OCI-LY3 (cell line): ENCODE data around the gene MXD1.
"Not testable (repeated sequence)": the region's sequence is repeated elsewhere in the genome, so short reads cannot be mapped to it uniquely, and the experiment has no call there.

Experiments
- H2AFZ ChIP-seq: fragments of 200-600, 300-600 bp; shearing (Covaris generic); 2 replicates; pipeline ENCODE4 v1.6.0; 2014; ENCODE audit warnings: antibody characterized with exemption, low read depth, low read length
- H3K27ac ChIP-seq: fragments of 200-600, 300-600 bp; sonication (generic); 2 replicates; pipeline ENCODE4 v1.5.1; 2014; ENCODE audit warnings: mild to moderate bottlenecking, low read length, moderate library complexity, mixed read lengths
- H3K27me3 ChIP-seq: fragments of 200-600, 300-600 bp; sonication (generic); 2 replicates; pipeline ENCODE4 v1.6.1; 2014; ENCODE audit warnings: low read depth, low read length, mixed read lengths
- H3K36me3 ChIP-seq: fragments of 200-600, 300-600 bp; sonication (generic); replicated peaks from 2 replicates; pipeline ENCODE3; 2014; ENCODE audit warnings: low read depth, low read length, mixed read lengths
- H3K4me1 ChIP-seq: fragments of 300-600, 200-600 bp; sonication (generic); 2 replicates; pipeline ENCODE4 v1.6.1; 2014; ENCODE audit warnings: low read length, mixed read lengths
- H3K4me2 ChIP-seq: fragments of 200-600, 300-600 bp; sonication (generic); 2 replicates; pipeline ENCODE4 v1.6.1; 2014; ENCODE audit warnings: low read length, mixed read lengths
- H3K4me3 ChIP-seq: fragments of 300-600, 200-600 bp; sonication (generic); 2 replicates; pipeline ENCODE4 v1.5.1; 2014; ENCODE audit warnings: antibody characterized with exemption, mild to moderate bottlenecking, low read length, moderate library complexity
- H3K79me2 ChIP-seq: fragments of 300-600, 200-600 bp; shearing (Covaris generic); 2 replicates; pipeline ENCODE4 v1.6.1; 2014; ENCODE audit warnings: mild to moderate bottlenecking, low read length, mixed read lengths
- H3K9ac ChIP-seq: fragments of 300-600, 200-600 bp; shearing (Covaris generic); 2 replicates; pipeline ENCODE4 v1.6.0; 2014; ENCODE audit warnings: mild to moderate bottlenecking, low read length, moderate library complexity
- H3K9me3 ChIP-seq: fragments of 200-600, 300-600 bp; shearing (Covaris generic); 2 replicates; pipeline ENCODE4 v1.6.1; 2014; ENCODE audit warnings: low read length, mixed read lengths; ENCODE audit not compliant: insufficient read depth
- H4K20me1 ChIP-seq: fragments of 200-600, 300-600 bp; sonication (generic); 2 replicates; pipeline ENCODE4 v1.6.1; 2016; ENCODE audit warnings: low read length, mixed read lengths; ENCODE audit not compliant: insufficient read depth
- EZH2phosphoT487 ChIP-seq: fragments of 200-600 bp; shearing (Covaris generic); IDR thresholded peaks from 2 replicates; pipeline ENCODE4 v1.6.1; 2018; ENCODE audit warnings: antibody characterized with exemption, mixed run types, low read depth
- TF ChIP-seq, protein P1 (sequence below): fragments of 200-600, 300-600 bp; sonication (generic); IDR thresholded peaks from 2 replicates; pipeline ENCODE4 v1.5.1; 2014; ENCODE audit warnings: antibody characterized with exemption, low read length, low read depth

Gene MXD1

DNA sequence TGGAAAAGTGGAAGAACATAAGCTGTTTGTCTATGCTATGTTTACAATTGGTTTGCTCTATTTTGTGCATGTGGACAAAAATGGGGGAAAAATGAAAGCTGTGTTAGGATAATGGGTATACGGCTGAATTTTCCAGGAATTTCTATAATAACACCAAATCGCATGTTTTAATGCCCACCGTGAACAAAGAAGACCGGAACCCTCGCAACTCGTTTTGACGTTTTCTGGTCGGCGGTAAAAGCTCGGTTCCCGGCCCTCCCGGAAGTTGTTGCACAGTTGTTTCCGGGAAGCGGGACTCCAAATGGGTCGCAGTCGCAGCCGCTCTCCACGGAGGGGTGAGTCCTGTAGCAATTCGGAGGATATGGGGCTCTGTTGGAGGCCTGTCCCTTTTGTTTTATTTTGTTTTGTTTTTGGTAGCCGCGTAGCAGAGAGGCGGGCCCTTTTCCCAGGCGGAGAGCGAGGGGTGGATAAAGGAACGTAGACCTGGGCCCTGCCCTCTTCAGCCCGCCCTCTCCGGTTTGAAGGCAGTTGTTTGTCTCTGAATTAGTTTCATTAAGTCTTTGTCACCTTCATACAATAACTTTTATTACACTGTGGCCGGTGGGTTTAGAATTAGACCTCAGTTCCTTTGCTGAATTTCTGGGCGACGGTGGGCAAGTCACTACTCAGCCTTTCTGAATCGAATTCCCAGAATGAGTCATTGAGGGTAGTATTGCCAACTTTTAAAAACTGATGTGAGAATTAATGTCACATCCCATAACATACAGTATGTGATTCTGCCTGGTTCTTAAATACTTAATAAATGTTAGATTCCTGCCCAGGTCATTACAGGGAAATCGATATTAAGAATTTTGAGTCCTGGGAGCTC lies 21.0 kb upstream of the MXD1 start, which contains the start of gene SNRNP27:
SNRNP27 (plus strand) TSS at position 273 of the 868 bp plus-strand sequence; CDS start at position 302, 29 bp downstream.
- TF ChIP-seq EZH2phosphoT487, result no peak
- TF ChIP-seq, protein P1, sequence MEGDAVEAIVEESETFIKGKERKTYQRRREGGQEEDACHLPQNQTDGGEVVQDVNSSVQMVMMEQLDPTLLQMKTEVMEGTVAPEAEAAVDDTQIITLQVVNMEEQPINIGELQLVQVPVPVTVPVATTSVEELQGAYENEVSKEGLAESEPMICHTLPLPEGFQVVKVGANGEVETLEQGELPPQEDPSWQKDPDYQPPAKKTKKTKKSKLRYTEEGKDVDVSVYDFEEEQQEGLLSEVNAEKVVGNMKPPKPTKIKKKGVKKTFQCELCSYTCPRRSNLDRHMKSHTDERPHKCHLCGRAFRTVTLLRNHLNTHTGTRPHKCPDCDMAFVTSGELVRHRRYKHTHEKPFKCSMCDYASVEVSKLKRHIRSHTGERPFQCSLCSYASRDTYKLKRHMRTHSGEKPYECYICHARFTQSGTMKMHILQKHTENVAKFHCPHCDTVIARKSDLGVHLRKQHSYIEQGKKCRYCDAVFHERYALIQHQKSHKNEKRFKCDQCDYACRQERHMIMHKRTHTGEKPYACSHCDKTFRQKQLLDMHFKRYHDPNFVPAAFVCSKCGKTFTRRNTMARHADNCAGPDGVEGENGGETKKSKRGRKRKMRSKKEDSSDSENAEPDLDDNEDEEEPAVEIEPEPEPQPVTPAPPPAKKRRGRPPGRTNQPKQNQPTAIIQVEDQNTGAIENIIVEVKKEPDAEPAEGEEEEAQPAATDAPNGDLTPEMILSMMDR, result no peak
- Histone ChIP-seq H3K4me2 (peak within 1 kb of the TSS; percentile 86), H2AFZ (peak within 1 kb of the TSS; percentile 100), H3K9me3 (no peaks in the 10 kb centered on the region), H3K79me2 (peaks cover 21% of the 10 kb centered on the region), H4K20me1 (0 out of 2 replicates have a peak, but pooled peaks cover 3% of the 10 kb centered on the region), H3K27me3 (no peaks in the 10 kb centered on the region), H3K27ac (peak within 1 kb of the TSS; percentile 56), H3K9ac (peak within 1 kb of the TSS; percentile 78), H3K4me3 (peak within 1 kb of the TSS; percentile 91), H3K4me1 (peaks cover 20% of the 10 kb centered on the region), H3K36me3 (peaks cover 22% of the 10 kb centered on the region)

DNA sequence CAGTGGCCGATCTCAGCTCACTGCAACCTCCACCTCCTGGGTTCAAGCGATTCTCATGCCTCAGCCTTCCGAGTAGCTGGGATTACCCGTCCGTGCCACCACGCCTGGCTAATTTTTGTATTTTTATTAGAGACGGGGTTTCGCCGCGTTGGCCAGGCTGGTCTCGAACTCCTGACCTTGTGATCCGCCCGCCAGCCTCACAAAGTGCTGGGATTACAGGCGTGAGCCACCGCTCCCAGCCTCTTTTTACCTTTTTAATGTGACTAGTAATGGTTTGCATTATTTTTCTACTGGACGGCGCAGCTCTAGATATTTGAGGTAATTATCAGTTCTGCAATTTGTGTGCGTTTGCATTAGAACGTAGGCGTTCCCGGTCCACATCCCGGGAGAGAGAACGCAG lies 20.2 kb upstream of the MXD1 start:
- Histone ChIP-seq H3K4me1 (peaks cover 17% of the 10 kb centered on the region), H3K4me2 (peak overlapping the region; percentile 86), H3K79me2 (peaks cover 21% of the 10 kb centered on the region), H3K4me3 (peak overlapping the region; percentile 91), H3K9ac (peak overlapping the region; percentile 78), H3K36me3 (peaks cover 22% of the 10 kb centered on the region)
- not testable (repeated sequence) for H3K27me3 ChIP-seq, H3K27ac ChIP-seq, H3K9me3 ChIP-seq, H2AFZ ChIP-seq, H4K20me1 ChIP-seq

DNA sequence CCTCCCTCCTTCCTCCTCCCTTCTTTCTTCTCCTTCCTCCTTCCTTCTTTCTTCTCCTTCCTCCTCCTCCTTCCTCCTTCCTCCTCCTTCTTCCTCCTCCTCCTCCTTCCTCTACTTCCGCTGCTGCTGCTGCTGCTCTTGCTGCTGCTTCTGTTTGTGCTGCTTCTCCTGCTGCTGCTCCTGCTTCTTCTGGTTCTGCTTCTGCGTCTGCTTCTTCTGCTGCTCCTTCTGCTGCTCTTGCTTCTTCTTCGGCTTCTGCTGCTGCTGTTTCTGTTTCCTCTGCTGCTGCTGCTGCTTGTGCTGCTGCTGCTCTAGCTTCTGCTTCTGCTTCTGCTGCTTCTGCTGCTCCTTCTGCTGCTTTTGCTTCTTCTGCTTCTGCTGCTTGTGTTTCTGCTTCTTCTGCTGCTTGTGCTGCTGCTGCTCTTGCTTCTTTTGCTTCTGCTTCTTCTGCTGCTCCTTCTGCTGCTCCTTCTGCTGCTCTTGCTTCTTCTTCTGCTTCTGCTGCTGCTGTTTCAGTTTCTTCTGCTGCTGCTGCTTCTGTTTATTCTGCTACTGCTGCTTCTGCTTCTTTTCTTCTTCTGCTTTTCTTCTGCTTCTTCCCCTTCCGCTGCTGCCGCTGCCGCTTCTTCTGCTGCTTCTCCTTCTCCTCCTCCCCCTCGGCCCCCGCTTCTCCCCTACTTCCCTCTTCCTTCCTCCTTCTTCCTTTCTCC lies 12.5 kb upstream of the MXD1 start:
- Histone ChIP-seq H3K4me3 (peak overlapping the region; percentile 75), H3K36me3 (peaks cover 40% of the 10 kb centered on the region), H3K4me1 (peaks cover 21% of the 10 kb centered on the region), H3K27me3 (no peaks in the 10 kb centered on the region), H3K79me2 (no peaks in the 10 kb centered on the region), H3K9me3 (no peaks in the 10 kb centered on the region), H3K9ac (peak overlapping the region; percentile 42), H3K4me2 (peak overlapping the region; percentile 84), H3K27ac (peak overlapping the region; percentile 84), H2AFZ (no peak overlapping the region), H4K20me1 (no peaks in the 10 kb centered on the region)
- TF ChIP-seq, protein P1, result no peak
- TF ChIP-seq EZH2phosphoT487, result no peak

DNA sequence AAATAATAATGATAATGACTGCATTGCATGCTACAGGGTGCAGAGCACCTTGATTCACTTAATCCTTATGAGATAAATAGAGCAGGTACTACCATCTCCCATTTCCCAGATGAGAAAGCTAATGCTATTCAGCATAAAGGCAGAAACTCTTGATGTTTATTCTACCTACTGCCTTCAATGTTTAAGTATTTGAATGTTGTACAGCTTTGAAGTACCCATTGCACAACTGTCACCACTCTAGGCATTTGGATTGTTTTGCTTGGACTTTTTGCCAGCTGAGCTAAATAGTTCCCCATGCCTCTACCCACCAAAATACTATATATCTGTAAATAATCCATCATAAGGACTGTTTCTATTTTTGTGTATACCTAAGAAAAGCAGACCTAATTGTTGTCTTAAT lies 7.7 kb upstream of the MXD1 start:
- no peaks in the 10 kb centered on the region for H3K79me2 ChIP-seq
- H3K4me3 ChIP-seq, result no peak overlapping the region
- no peak overlapping the region for H3K9ac ChIP-seq
- no peak overlapping the region for H3K4me2 ChIP-seq
- H3K27me3 ChIP-seq, result no peaks in the 10 kb centered on the region
- no peak for TF ChIP-seq EZH2phosphoT487
- TF ChIP-seq, protein P1, result no peak
- no peaks in the 10 kb centered on the region for H4K20me1 ChIP-seq
- peaks cover 28% of the 10 kb centered on the region for H3K36me3 ChIP-seq
- no peaks in the 10 kb centered on the region for H3K9me3 ChIP-seq
- H2AFZ ChIP-seq, result no peak overlapping the region
- no peak overlapping the region for H3K27ac ChIP-seq
- peaks cover 9% of the 10 kb centered on the region for H3K4me1 ChIP-seq
